HG03565 (cell line): ENCODE results near the gene POLR3F.
"Not testable (repeated sequence)": the region's sequence is repeated elsewhere in the genome, so short reads cannot be mapped to it uniquely, and the experiment has no call there.

Experiments
- ATAC-seq: cut with Tn5 transposase; IDR thresholded peaks from one replicate; pipeline ENCODE4 v1.9.1; 2021; ENCODE audit warnings: mild to moderate bottlenecking, moderate library complexity; ENCODE audit not compliant: unreplicated experiment

POLR3F gene, protein sequence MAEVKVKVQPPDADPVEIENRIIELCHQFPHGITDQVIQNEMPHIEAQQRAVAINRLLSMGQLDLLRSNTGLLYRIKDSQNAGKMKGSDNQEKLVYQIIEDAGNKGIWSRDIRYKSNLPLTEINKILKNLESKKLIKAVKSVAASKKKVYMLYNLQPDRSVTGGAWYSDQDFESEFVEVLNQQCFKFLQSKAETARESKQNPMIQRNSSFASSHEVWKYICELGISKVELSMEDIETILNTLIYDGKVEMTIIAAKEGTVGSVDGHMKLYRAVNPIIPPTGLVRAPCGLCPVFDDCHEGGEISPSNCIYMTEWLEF

DNA sequence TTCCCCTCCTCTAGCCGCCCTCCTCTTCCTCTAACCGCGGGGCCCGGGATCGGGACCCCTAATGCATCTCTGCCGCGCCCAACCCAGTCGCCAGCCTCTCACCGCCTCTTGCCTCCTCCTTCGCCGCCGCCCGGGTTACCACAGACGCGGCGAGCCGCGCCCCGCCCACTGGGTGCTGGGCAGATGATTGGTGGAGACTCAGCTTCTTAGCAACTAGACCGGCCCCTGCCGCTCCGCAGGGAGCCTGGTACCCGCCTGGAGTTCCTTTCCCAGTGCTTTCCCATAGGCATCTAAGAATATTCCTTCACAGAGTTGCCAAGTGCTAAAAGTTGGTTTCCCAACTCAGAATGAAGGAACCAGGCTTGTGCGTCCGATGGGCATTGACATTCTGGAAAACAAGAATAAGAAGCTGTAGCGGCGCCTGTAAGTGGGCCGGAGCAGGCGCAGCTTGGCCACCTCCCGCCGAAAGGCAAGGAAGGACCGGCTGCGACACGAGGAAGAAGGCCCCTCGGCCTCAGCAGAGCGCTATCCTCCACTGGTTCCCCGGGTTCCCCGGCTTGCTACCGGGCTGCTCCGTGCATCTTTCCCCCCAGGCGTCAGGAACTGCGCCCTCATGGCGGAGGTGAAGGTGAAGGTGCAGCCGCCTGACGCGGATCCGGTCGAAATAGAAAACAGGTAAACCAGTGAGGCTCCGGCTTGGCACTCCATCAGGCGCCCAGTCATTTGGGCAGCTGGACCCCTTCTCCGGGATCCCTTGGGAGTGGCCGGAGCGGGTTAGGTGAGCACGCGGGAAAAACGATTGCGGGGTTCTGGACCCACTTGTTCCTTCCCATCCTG, at the start of gene POLR3F, which contains the start of gene DZANK1:
TSS of gene POLR3F (plus strand) at position 497 of the 837 bp plus-strand sequence. CDS start at position 614, 117 bp downstream.
TSS of gene DZANK1 (minus strand) at position 137 of the 837 bp plus-strand sequence. CDS start 1,672 bp downstream, outside the sequence.
- peak; percentile 96 for ATAC-seq

DNA sequence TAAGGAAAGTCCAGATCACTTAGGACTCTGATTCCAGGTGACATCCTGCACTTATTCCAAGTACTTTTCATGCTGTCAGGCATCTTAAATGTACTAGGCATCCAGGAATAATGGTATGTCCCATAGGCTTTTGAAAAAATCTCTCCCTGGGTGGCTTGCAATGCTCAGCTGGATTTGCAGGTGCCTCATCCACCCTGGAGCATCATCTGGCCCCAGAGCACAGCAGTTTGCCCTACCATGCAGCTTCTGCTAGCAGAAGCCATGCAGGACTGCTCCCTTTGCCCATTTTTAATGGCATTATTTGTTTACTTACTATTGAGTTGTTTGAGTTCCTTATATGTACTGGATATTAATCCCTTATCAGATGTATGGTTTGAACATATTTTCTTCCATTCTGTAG, 45.6 kb upstream of the POLR3F start:
- no peak for ATAC-seq

DNA sequence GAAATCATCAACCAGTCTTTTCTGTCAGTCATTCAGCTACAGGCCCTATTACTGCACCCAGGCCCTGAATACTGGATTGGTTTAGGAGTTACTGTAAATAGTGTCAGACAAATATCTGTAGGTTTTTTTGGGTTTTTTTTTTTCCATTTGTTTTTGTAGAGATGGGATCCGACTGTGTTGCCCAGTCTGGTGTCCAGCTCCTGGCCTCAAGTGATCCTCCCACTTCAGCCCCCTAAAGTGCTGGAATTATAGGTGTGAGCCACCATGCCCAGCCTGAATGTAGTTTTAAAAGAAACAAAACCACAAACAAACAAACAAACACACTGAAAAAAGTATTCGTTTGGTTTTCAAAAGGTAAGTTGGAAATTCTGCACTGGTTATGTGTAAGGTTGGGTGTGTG, 40.0 kb upstream of the POLR3F start:
- ATAC-seq, result no peak

DNA sequence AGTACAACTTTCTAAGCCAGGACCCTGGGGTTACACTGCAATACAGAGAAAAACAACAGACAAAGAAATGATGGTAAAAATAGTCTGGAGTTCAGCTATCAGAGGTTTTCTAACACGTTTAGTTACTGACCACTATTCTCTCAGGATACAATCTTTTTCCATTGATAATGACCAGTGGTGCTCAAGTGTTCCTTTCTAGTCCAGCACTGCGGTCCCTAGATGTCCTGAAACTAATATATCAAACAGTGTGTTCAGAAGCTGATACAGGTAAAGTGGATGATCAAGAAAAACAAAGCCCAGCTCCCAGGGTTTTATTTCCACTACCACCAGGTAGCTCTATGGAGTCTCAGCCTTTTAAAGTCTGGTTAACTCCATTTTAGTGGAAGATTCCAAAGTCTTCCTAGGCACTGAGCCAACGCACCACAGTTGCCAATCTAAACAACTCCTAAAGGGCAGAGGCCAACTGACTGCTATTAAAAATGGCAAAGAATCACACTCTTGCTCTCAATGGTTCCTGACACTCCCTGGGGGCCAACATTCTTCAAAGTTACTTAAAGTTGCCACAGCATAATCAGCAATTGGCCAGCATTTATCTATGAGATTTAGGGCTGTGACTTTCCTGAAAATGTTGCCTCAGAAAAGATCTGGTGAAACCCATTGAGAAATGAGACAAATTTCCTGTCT, 38.6 kb upstream of the POLR3F start:
- ATAC-seq, result no peak

DNA sequence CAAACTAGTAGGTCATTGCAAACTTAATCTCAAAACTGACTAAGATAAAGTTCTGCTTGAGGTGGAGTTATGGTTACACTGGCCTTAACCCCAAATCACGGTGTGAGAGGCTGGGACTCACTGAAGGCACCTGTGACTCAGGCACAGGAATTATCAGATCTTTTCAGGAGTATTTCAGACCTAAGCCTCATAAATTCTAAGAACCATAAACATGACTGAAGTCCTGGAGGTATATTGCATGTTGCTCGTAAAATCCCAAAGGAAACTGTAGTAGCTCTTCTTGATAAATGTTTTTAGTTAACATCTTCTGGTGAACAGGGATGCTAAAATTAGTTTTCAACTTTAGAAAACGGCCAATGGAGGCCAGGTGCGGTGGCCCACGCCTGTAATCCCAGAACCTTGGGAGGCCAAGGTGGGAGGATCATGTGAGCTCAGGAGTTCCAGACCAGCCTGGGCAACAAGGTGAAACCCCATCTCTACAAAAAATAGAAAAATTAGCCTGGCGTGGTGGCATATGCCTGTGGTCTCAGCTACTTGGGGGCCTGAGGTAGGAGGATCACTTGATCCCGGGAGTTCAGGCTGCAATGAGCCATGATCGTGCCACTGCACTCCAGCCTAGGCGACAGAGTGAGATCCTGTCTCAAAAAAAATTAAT, 36.9 kb upstream of the POLR3F start:
- ATAC-seq, result no peak

DNA sequence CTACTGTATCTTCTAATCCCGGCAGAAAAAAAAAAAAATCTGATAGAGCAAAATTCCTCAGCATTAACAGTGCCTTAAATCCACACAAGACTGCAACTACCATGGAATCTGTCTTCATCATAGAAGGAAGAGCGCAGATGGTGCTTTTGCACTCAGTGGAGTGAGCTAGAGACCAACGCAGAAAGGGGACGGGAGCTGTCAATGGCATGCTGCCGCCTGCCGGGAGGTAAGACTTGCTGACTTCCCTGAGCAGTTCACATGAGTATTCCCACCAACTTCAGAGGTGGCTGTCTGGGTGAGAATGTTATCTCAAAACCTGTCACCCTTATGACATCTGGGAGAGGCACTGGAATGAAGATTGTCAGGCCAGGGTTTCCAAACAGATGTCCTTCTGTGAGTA, 36.0 kb upstream of the POLR3F start:
- ATAC-seq, result no peak

DNA sequence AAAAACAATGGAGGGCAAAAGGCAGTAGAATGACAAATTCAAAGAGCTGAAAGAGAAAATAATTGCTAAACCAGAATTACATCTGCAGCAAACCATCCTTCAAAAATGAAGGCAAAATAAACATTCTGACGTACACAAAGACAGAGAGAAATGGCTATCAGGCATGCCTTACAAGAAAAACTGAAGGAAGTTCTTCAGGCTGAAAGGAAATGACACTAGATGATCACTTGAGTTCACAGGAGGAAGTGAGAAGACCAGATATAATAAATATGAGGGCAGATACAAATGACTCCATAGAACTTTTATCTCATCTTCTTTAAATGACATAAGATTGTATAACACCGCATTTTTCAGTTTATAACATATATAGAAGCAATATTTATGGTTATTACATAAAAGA, 30.3 kb upstream of the POLR3F start:
- no peak for ATAC-seq

DNA sequence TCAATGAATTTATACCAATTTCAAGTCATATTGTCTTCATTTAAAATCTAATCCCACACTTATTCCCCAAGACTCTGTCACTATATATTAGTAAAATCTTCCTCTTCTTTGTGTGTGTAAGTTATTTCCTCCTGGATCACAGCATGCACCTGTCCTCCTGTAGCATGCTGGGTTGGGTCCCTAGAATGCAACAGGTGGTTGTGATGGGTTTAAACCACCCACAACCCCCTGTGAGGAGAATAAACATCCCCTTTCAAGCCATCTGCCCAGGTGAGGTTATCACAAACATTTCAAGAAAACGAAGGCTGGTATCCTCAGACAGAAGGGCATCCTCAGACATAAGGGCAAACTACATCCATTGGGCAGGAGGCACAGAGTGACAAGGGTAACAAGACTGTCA, 26.8 kb upstream of the POLR3F start:
- no peak for ATAC-seq

DNA sequence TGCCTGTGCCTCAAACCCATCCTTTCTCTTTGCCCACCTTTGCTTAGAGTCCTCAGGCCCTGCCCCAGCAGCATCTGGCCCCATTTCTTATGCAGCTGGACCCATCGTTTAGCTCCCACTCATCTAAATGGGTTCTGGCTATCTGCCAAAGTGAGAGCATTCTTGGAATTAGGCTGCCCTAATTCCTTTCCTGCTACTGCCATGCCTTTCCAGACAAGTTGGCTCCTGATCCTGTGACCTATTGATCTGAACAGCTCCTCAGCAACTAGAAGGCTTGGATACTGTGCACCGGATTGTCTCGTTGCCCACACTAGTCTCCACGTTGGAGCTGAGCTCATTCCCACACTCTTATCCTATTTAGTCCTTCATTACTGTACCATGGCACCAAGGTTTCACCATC, 23.3 kb upstream of the POLR3F start:
- ATAC-seq, result no peak

DNA sequence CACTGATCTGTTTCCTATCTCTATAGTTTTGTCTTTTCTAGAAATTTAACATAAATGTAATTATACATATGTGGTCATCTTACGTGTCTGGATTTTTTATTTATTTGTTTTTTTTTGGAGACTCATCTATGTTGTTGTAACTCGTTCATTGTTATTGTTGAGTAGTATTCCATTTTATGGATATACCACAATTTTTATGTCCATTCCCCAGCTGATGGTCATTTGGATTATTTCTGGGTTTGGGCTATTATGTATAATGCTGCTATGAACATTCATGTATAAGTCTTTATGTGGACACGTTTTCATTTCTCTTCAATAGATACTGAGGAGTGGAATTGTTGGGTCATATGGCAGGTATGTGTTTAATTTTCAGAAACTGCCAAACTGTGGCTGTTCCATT, 10.6 kb upstream of the POLR3F start:
- no peak for ATAC-seq

DNA sequence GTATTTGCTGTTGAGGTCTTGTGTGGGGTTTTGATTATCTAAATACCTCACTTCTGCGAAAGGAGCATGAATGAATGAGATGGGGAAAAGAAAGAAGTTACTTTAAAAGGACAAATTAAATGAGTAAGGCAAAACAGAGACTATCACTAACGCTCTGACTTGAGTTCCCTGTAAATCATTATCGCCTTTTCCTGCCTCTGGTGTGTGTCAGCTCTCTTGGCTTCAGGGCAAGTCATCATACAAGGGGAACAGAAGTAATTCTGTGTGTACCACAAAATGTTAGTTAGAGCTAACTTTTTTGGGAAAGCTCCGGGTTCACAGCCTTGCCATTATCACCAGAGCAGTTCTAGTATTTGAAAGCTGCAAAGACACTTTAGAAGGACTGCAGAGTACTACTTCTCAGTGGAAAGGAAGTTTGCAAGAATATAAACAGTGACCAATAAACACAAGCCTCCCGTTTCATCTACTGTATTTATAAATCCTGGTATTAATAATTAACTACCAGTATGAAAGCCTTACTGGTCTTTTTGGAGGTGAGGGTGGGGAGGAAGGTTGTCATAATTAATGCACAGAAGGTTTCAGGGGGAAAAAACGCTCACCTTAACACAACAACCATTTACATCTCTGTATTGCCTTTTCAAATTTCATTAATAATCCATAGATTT, 1.5 kb upstream of the POLR3F start:
- ATAC-seq, result no peak

DNA sequence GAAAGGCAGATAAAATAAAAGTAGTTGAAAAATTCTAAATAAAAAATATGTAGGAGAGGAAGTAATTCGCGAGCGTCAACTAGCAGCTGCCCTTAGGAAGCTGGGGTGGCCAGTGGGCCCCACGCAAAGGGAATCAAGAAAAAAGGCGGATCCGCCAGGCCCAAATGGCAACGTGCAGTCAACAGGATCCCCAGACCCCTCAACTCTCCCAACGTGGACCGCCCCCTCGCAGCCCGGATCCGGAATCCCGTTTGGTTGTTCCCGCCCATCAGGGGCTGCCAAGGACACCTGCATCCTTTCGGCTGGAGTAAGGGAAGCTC, 656 bp upstream of the POLR3F start:
- peak; percentile 5 for ATAC-seq

DNA sequence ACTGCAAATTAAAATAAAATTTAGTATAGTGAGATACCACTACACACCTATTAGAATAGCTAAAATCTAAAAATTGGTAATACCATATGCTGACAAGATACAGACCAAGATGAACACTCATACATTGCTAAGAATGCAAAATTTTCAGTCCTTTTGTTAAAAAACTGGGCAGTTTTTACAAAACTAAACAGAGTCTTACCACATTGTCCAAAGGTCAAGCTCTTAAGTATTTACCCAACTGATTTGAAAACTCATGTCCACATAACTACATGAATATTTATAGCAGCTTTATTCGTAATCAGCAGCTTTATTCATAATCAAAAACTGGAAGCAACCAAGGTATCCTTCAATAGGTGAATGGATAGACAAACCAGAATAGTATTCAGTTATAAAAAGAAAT, 10.0 kb downstream of the POLR3F start:
- no peak for ATAC-seq

DNA sequence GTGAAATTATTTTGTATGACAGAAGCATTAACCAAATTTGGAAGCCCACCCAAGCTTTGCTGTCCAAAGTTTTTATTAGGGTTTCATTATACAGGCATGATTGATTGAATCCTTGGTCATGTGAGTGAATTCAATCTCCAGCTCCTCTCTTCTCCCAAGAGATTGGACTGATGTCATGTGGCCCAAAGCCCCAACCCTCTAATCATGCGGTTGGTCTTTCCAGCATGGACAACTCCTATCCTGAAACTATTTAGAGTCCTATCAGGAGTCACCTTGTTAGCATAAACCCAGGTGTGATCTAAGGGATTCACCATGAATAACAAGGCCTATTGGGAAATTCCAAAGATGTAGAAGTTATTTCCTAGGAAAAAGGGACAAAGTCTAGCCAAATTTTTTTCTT, 10.6 kb downstream of the POLR3F start:
- ATAC-seq, result no peak

DNA sequence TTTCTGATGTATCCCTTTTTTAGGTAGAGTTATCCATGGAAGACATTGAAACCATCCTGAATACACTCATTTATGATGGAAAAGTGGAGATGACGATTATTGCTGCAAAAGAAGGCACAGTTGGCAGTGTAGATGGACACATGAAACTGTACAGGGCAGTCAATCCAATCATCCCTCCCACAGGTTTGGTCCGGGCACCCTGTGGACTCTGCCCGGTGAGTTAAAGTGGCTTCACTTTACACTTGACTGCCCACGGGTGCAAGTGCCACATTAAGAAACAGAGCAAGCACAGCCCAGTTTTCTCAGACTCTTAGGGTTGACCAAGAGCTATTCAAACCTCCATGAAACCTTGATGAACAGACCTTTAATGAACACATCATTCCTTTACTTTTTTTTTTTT, 14.4 kb downstream of the POLR3F start:
- ATAC-seq, result no peak

DNA sequence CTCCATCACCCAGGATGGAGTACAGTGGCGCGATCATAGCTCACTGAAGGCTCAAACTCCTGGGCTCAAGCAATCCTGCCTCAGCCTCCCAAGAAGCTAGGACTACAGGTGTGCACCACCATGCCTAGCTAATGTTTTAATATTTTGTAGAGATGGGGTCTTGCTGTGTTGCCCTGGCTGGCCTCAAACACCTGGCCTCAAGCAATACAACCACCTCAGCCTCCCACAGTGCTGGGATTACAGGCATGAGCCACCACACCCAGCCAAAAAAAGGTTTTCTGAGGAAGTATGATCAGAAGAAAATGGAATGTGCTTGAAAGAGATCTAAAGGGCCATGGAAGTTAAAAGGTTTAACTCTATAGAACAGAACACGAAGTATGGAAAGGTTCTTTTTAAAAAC, 21.1 kb downstream of the POLR3F start:
- no peak for ATAC-seq

DNA sequence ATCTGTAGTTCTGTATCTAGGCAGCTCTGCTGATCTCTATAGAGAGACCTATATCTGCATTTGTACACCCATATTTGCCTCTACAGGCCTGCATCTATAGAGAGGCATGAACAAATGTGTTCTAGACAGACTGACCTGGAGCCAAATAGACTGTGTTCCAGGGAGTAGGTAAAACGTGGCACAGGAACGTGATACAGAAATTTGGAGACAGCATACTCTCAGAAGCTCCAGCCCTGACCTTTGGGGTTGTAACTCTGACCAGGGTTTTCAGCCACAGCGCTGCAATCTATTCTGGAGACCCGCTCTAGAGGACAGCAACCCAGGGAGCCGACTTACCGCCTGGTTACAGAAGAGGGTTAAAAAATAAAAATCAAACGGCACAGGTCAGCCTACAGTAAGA, 28.9 kb downstream of the POLR3F start:
- no peak for ATAC-seq

DNA sequence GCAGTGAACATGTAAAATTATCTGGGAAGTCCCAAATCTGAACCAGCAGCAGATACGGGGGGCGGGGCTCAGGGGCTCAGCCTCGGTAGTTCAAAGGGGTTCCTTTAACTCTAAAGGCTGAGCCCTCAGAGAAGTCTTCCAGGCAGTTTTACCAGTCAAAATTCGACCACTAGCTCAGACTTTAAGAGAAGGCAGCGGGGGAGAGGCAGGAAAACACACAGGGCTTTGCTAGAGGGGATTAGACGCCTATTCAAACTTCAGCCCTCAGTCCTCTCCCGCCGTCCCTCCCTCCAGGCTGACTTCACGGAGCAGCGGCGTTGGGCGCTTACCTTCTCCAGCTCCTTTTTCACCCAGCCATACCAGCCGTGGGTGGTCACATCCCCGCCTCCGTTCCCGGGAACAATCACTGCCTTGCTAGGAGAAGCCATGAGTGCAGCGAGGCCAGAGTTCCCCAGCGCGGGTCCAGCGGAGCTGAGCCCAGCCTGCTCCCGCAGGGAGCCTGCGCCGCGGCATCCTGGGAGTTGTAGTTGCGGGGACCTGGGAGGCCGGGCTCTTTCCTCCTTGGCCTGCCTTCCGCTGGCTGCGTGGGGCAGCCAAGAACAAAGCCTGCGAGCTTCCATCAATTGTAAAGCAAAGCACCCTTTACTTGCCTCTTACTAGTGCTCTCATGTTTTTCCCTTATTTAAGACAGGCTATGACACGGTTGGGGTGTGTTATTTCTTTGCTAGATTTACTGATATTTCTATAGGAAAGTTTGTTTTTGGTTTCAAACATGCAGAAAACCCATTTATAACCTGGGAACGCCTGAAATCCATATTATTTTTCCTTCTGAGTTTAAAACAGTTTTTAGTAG, 29.8 kb downstream of the POLR3F start, which contains the start of gene RBBP9:
TSS of gene RBBP9 (minus strand) at position 486 of the 853 bp plus-strand sequence. CDS start at position 428, 58 bp downstream.
- peak; percentile 97 for ATAC-seq

DNA sequence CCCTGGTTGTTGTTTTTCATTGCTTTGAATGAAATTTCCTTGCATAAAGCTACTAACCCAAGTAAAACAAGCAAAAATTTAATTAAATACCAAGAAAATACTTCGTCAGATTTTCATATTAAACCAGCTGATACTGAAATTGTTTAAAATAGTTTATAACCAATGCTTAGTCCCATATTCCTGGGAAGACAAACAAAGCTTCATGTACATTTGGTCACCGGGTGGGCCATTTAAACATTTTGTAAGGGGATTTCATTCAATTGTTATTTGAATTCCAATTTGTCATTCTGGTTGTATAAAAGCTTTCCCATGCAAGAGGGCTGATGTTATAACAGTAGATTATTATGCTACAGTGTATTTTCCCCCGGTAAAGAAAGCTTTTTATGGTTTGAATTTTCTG, 30.4 kb downstream of the POLR3F start:
- ATAC-seq, result no peak

DNA sequence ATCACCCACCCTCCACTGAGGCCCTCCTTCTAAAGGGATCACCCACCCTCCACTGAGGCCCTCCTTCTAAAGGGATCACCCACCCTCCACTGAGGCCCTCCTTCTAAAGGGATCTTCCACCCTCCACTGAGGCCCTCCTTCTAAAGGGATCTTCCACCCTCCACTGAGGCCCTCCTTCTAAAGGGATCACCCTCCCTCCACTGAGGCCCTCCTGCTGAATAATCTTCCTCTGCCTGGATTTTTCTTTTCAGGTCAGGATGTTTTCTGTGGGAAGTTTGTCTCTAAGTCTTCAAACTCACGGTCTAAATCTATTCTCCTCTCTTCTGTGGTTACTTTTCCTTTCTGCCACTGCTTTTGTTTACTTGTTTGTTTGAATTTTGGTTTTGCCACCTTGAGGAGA, 34.5 kb downstream of the POLR3F start:
- not testable (repeated sequence) for ATAC-seq
